Endodermal cell (in vitro differentiated cells): ENCODE data around the gene RCVRN. TPM values are rescaled to one million over a fixed set of nuclear protein-coding genes. Genes with fewer than 3 reads are reported as not detected.
"Not testable (repeated sequence)": the region's sequence is repeated elsewhere in the genome, so short reads cannot be mapped to it uniquely, and the experiment has no call there.

Experiments
- DNase-seq: peaks from one replicate; pipeline ENCODE4 v3.0.0-alpha.2; 2017
- H3K27ac ChIP-seq: 2 replicates; pipeline ENCODE4 v1.5.1; 2013; ENCODE audit warnings: mild to moderate bottlenecking, low read depth, low read length, moderate library complexity
- H3K27me3 ChIP-seq: 2 replicates; pipeline ENCODE4 v1.6.1; 2013; ENCODE audit warnings: mild to moderate bottlenecking, low read length, moderate library complexity; ENCODE audit not compliant: insufficient read depth, control insufficient read depth, poor library complexity, severe bottlenecking
- H3K36me3 ChIP-seq: 2 replicates; pipeline ENCODE4 v1.7.0; 2013; ENCODE audit warnings: mild to moderate bottlenecking, low read length, moderate library complexity; ENCODE audit not compliant: control insufficient read depth, insufficient read depth
- H3K4me1 ChIP-seq: one replicate; pipeline ENCODE4 v1.7.0; 2013; ENCODE audit warnings: low read length; ENCODE audit not compliant: control insufficient read depth, insufficient read depth
- H3K4me3 ChIP-seq: 2 replicates; pipeline ENCODE4 v1.5.1; 2013; ENCODE audit warnings: mild to moderate bottlenecking, low read length, moderate library complexity
- H3K9ac ChIP-seq: 2 replicates; pipeline ENCODE4 v1.6.1; 2013; ENCODE audit warnings: mild to moderate bottlenecking, low read length, moderate library complexity; ENCODE audit not compliant: poor library complexity, severe bottlenecking; ENCODE audit errors: extremely low read depth
- H3K9me3 ChIP-seq: 2 replicates; pipeline ENCODE4 v1.6.1; 2013; ENCODE audit warnings: mild to moderate bottlenecking, low read length, moderate library complexity; ENCODE audit not compliant: control insufficient read depth
- H3K27ac Mint-ChIP-seq: 2 replicates; pipeline ENCODE4 v1.8.0; 2020; ENCODE audit warnings: mixed read lengths
- H3K27me3 Mint-ChIP-seq: 2 replicates; pipeline ENCODE4 v1.8.0; 2021; ENCODE audit warnings: mild to moderate bottlenecking, mixed read lengths; ENCODE audit not compliant: insufficient read depth
- H3K36me3 Mint-ChIP-seq: 2 replicates; pipeline ENCODE4 v1.8.0; 2020; ENCODE audit warnings: low read depth, mixed read lengths
- H3K4me1 Mint-ChIP-seq: 2 replicates; pipeline ENCODE4 v1.8.0; 2020; ENCODE audit warnings: mixed read lengths
- H3K4me3 Mint-ChIP-seq: 2 replicates; pipeline ENCODE4 v1.8.0; 2020; ENCODE audit warnings: mild to moderate bottlenecking, moderate library complexity, mixed read lengths
- H3K9me3 Mint-ChIP-seq: 2 replicates; pipeline ENCODE4 v1.8.0; 2020; ENCODE audit warnings: mild to moderate bottlenecking, mixed read lengths
- CTCF ChIP-seq: fragments of 200-600 bp; sonication (generic); conservative IDR thresholded peaks from 2 replicates; pipeline ENCODE4 v1.5.0; 2021; ENCODE audit warnings: antibody characterized with exemption, mild to moderate bottlenecking
- WGBS, 2 experiments: methylation state at CpG; one replicate each; pipeline versions ENCODE4 v1.1.5 to v1.1.7; 2013; ENCODE audit warnings: missing lambda C conversion rate in 2 of 2, mixed read lengths in 1 of 2; ENCODE audit not compliant: insufficient coverage in 1 of 2, insufficient read length in 1 of 2; 5-methylcytosine and 5-hydroxymethylcytosine counted together
- total RNA-seq, 2 donors: library from RNA; stranded (reverse); fragmentation: NEBNext Ultra II Directional in 1 of 2; extraction: Animal tissue kit (Norgen Biotek cat#: 25700) in 1 of 2; gene quantifications; 2 replicates in 1 of 2; 3 replicates in 1 of 2; pipeline ENCODE4 v1.2.1, GENCODE V29; 2021

The RCVRN gene
- total RNA-seq, 2 donors from 2014 or later = not detected

- peak overlapping the region; percentile 69 for H3K27ac Mint-ChIP-seq
- DNase-seq = peak; percentile 80
These were observed 19.7 kb upstream of the RCVRN start for GRCh38 chr17:9924735-9925191.

GRCh38 chr17:9922012-9922848 is 17.2 kb upstream of the RCVRN start:
- no peaks in the 10 kb centered on the region for H3K4me1 Mint-ChIP-seq
- DNase-seq = no peak
- H3K27ac Mint-ChIP-seq = no peak overlapping the region
- no peaks in the 10 kb centered on the region for H3K36me3 ChIP-seq
- H3K27me3 ChIP-seq = no peaks in the 10 kb centered on the region
- peaks cover 3% of the 10 kb centered on the region for H3K36me3 Mint-ChIP-seq
- H3K9ac ChIP-seq = no peak overlapping the region
- 88 to 93% methylated on average over 7 to 12 of the region's 14 CpGs for WGBS, 2 experiments
- H3K4me3 Mint-ChIP-seq = no peak overlapping the region
- H3K27ac ChIP-seq = no peak overlapping the region
- no peak overlapping the region for H3K4me3 ChIP-seq
- H3K4me1 ChIP-seq = no peaks in the 10 kb centered on the region
- no peaks in the 10 kb centered on the region for H3K9me3 ChIP-seq
- H3K27me3 Mint-ChIP-seq = no peaks in the 10 kb centered on the region
- TF ChIP-seq CTCF = no peak
- H3K9me3 Mint-ChIP-seq = no peaks in the 10 kb centered on the region

More at GRCh38 chr17:9924735-9925191, 19.7 kb upstream of the RCVRN start:
- no peaks in the 10 kb centered on the region for H3K4me1 ChIP-seq
- Mint-ChIP-seq H3K36me3 (peaks cover 3% of the 10 kb centered on the region), H3K4me3 (no peak overlapping the region), H3K9me3 (no peaks in the 10 kb centered on the region), H3K27me3 (no peaks in the 10 kb centered on the region), H3K4me1 (no peaks in the 10 kb centered on the region)
- TF ChIP-seq CTCF = peak; percentile 88
- 54 to 60% methylated on average over 6 of the region's 6 CpGs for WGBS, 2 experiments
- no peaks in the 10 kb centered on the region for H3K27me3 ChIP-seq
- no peak overlapping the region for H3K4me3 ChIP-seq
- no peaks in the 10 kb centered on the region for H3K9me3 ChIP-seq
- no peak overlapping the region for H3K9ac ChIP-seq
- H3K36me3 ChIP-seq = no peaks in the 10 kb centered on the region
- H3K27ac ChIP-seq = no peak overlapping the region

GRCh38 chr17:9921216-9921615 is 16.1 kb upstream of the RCVRN start:
- not testable (repeated sequence) for H3K27ac Mint-ChIP-seq, H3K36me3 Mint-ChIP-seq
- 82 to 92% methylated on average over 7 to 13 of the region's 13 CpGs for WGBS, 2 experiments

More at GRCh38 chr17:9921216-9921615, 16.1 kb upstream of the RCVRN start:
- H3K9me3 Mint-ChIP-seq, H3K4me1 ChIP-seq, H3K27me3 ChIP-seq, H3K9me3 ChIP-seq, H3K9ac ChIP-seq, H3K36me3 ChIP-seq, H3K27me3 Mint-ChIP-seq, DNase-seq, H3K4me1 Mint-ChIP-seq, H3K27ac ChIP-seq, H3K4me3 ChIP-seq, H3K4me3 Mint-ChIP-seq: not testable (repeated sequence)
